PFSK-1 (cell line): ENCODE data around the gene PARP1.

ENCODE experiments used
- FOXP2 ChIP-seq: optimal IDR thresholded peaks from 2 replicates; pipeline ENCODE3; 2011; ENCODE audit warnings: borderline replicate concordance, control low read depth, inconsistent platforms; ENCODE audit not compliant: insufficient read depth; ENCODE audit errors: extremely low read length, extremely low read depth
- POLR2AphosphoS5 ChIP-seq: IDR thresholded peaks from 2 replicates; pipeline ENCODE4 v1.6.1; 2012; ENCODE audit warnings: low read depth, mild to moderate bottlenecking, control low read depth, low read length, moderate library complexity
- SIN3A ChIP-seq: IDR thresholded peaks from 2 replicates; pipeline ENCODE4 v1.6.1; 2012; ENCODE audit warnings: mild to moderate bottlenecking, low read length, moderate library complexity, borderline replicate concordance; ENCODE audit not compliant: insufficient read depth
- TAF1 ChIP-seq: IDR thresholded peaks from 2 replicates; pipeline ENCODE4 v1.6.1; 2012; ENCODE audit warnings: low read length, control low read depth, borderline replicate concordance; ENCODE audit not compliant: insufficient read depth
- TF ChIP-seq, protein P1 (sequence below), 2 experiments: IDR thresholded peaks; 2 replicates each; pipeline versions ENCODE4 v1.6.1 to v1.8.0; 2011 to 2012; ENCODE audit warnings: low read depth in 2 of 2, low read length in 2 of 2, control low read depth in 1 of 2, inconsistent platforms in 1 of 2, mild to moderate bottlenecking in 1 of 2, moderate library complexity in 1 of 2; ENCODE audit not compliant: insufficient read depth in 1 of 2

DNA sequence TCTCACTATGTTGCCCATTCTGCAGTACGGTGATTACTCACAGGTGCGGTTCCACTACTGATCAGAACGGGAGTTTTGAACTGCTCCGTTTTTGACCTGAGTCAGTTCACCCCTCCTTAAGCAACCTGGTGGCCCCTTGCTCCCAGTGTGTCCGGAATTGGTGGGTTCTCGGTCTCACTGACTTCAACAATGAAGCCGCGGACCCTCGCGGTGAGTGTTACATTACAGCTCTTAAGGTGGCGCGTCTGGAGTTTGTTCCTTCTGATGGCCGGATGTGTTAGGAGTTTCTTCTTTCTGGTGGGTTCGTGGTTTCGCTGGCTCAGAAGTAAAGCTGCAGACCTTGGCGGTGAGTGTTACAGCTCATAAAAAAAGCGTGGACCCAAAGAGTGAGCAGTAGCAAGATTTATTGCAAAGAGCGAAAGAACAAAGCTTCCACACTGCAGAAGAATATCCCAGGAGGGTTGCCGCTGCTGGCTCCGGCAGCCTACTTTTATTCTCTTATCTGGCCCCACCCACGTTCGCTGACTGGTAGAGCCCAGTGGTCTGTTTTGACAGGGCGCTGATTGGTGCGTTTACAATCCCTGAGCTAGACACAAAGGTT lies 17.6 kb upstream of the PARP1 start:
- TF ChIP-seq, protein P1, sequence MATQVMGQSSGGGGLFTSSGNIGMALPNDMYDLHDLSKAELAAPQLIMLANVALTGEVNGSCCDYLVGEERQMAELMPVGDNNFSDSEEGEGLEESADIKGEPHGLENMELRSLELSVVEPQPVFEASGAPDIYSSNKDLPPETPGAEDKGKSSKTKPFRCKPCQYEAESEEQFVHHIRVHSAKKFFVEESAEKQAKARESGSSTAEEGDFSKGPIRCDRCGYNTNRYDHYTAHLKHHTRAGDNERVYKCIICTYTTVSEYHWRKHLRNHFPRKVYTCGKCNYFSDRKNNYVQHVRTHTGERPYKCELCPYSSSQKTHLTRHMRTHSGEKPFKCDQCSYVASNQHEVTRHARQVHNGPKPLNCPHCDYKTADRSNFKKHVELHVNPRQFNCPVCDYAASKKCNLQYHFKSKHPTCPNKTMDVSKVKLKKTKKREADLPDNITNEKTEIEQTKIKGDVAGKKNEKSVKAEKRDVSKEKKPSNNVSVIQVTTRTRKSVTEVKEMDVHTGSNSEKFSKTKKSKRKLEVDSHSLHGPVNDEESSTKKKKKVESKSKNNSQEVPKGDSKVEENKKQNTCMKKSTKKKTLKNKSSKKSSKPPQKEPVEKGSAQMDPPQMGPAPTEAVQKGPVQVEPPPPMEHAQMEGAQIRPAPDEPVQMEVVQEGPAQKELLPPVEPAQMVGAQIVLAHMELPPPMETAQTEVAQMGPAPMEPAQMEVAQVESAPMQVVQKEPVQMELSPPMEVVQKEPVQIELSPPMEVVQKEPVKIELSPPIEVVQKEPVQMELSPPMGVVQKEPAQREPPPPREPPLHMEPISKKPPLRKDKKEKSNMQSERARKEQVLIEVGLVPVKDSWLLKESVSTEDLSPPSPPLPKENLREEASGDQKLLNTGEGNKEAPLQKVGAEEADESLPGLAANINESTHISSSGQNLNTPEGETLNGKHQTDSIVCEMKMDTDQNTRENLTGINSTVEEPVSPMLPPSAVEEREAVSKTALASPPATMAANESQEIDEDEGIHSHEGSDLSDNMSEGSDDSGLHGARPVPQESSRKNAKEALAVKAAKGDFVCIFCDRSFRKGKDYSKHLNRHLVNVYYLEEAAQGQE (IDR thresholded peaks at IDR 0.05; ENCODE audit: insufficient read depth in 1 of 2, low read depth in 2 of 2, low read length in 2 of 2), result no peak
- TF ChIP-seq POLR2AphosphoS5, result no peak
- no peak for TF ChIP-seq TAF1
- TF ChIP-seq SIN3A, result no peak
- no peak for TF ChIP-seq FOXP2
